ENCODE data around the gene AFF2.

Gene AFF2

GRCh38 chrX:148958901-148959300 lies 458.5 kb downstream of the AFF2 start:
- H3K4me1 ChIP-seq = no peaks in the 10 kb centered on the region
- H3K4me3 ChIP-seq = no peak overlapping the region
- no peak for TF ChIP-seq CTCF (IDR thresholded peaks at IDR 0.05)
- intact Hi-C loops (cut with DNase I; ENCODE audit: low total_unique reads) = no loop called here
- no peaks in the 10 kb centered on the region for H3K27me3 ChIP-seq
- H3K9me3 ChIP-seq = no peaks in the 10 kb centered on the region
- no peak overlapping the region for H3K27ac ChIP-seq
- H3K36me3 ChIP-seq = no peaks in the 10 kb centered on the region
- DNase-seq = no peak

- no peak for TF ChIP-seq CTCF (IDR thresholded peaks at IDR 0.05)
- H3K9me3 ChIP-seq = no peaks in the 10 kb centered on the region
- H3K36me3 ChIP-seq = no peaks in the 10 kb centered on the region
- H3K27me3 ChIP-seq = no peaks in the 10 kb centered on the region
- no peaks in the 10 kb centered on the region for H3K4me1 ChIP-seq
- no peak overlapping the region for H3K27ac ChIP-seq
- intact Hi-C loops (cut with DNase I; ENCODE audit: low total_unique reads) = no loop called here
- no peak overlapping the region for H3K4me3 ChIP-seq
- DNase-seq = no peak
These were observed 459.6 kb downstream of the AFF2 start for GRCh38 chrX:148960060-148960459.

- no peaks in the 10 kb centered on the region for H3K9me3 ChIP-seq
- no peak overlapping the region for H3K4me3 ChIP-seq
- no peaks in the 10 kb centered on the region for H3K27me3 ChIP-seq
- H3K36me3 ChIP-seq = no peaks in the 10 kb centered on the region
- no peak for TF ChIP-seq CTCF (IDR thresholded peaks at IDR 0.05)
- intact Hi-C loops (cut with DNase I; ENCODE audit: low total_unique reads) = no loop called here
- no peak for DNase-seq
- H3K27ac ChIP-seq = no peak overlapping the region
- H3K4me1 ChIP-seq = no peaks in the 10 kb centered on the region
These were observed 461.6 kb downstream of the AFF2 start for GRCh38 chrX:148961985-148962384.

- Histone ChIP-seq H3K4me3 (no peak overlapping the region), H3K9me3 (no peaks in the 10 kb centered on the region), H3K4me1 (no peaks in the 10 kb centered on the region), H3K27ac (no peak overlapping the region), H3K27me3 (no peaks in the 10 kb centered on the region), H3K36me3 (no peaks in the 10 kb centered on the region)
- intact Hi-C loops (cut with DNase I; ENCODE audit: low total_unique reads) = no loop called here
- no peak for TF ChIP-seq CTCF (IDR thresholded peaks at IDR 0.05)
- no peak for DNase-seq
These were observed 476.4 kb downstream of the AFF2 start for GRCh38 chrX:148976571-148977400.

GRCh38 chrX:148979786-148980185 lies 479.4 kb downstream of the AFF2 start:
- no peak overlapping the region for H3K27ac ChIP-seq
- H3K9me3 ChIP-seq = no peaks in the 10 kb centered on the region
- no peak for DNase-seq
- no peak overlapping the region for H3K4me3 ChIP-seq
- TF ChIP-seq CTCF (IDR thresholded peaks at IDR 0.05) = no peak
- H3K4me1 ChIP-seq = no peaks in the 10 kb centered on the region
- no peaks in the 10 kb centered on the region for H3K27me3 ChIP-seq
- no peaks in the 10 kb centered on the region for H3K36me3 ChIP-seq
- intact Hi-C loops (cut with DNase I; ENCODE audit: low total_unique reads) = no loop called here
